ENCODE results near the gene UMPS. TPM values are rescaled to one million over a fixed set of nuclear protein-coding genes. Genes with fewer than 3 reads are reported as not detected.

UMPS gene
- total and polyA plus RNA-seq, 2 of the 4 experiments (the other 2 are of a cell fraction), result 18.7 to 26.7 TPM

- no peaks in the 10 kb centered on the region for H3K79me1 ChIP-seq (ENCODE audit: low read depth in 1 of 2, low read length in 2 of 2)
- no peak overlapping the region for H3K14ac ChIP-seq (replicated peaks; ENCODE audit: low read depth, low read length)
- no peak overlapping the region for H3K23ac ChIP-seq (ENCODE audit: low read depth, low read length)
- ATAC-seq (ENCODE audit: low read depth), result no peak
- H2BK20ac ChIP-seq (ENCODE audit: low read depth, low read length), result no peak overlapping the region
- no peak overlapping the region for H2AK9ac ChIP-seq (replicated peaks; ENCODE audit: low read depth, low read length, poor library complexity)
- dilution Hi-C loops (cut with HindIII; ENCODE audit: low sequenced_read_pairs, unreplicated experiment) (no loop called here), intact Hi-C loops (cut with micrococcal nuclease) (no loop called here), in situ Hi-C loops (cut with MboI; ENCODE audit: low sequenced_read_pairs) (no loop called here)
- H3K56ac ChIP-seq (ENCODE audit: extremely low read depth, insufficient read depth, low read length), result no peak overlapping the region
- H2AK5ac ChIP-seq (ENCODE audit: low read depth, low read length), result no peak overlapping the region
- no peak overlapping the region for H2BK120ac ChIP-seq (ENCODE audit: low read depth, low read length)
- no peaks in the 10 kb centered on the region for H3K9me1 ChIP-seq (ENCODE audit: insufficient read depth, low read length)
- DNase-seq, result no peak
- no TSS peak for BruUV-seq (replicated peaks)
- H3K4me3 ChIP-seq (ENCODE audit: insufficient read depth, low read depth, low read length), result no peak overlapping the region
- no peak overlapping the region for H2BK15ac ChIP-seq (ENCODE audit: low read depth, low read length)
- no peaks in the 10 kb centered on the region for H3K36me3 ChIP-seq (ENCODE audit: control insufficient read depth, insufficient read depth, low read length)
- ChIA-PET CTCF (no interaction called here), POLR2A (ENCODE audit: unreplicated experiment) (no interaction called here)
- H4K5ac ChIP-seq (ENCODE audit: low read depth, low read length), result no peak overlapping the region
- H4K8ac ChIP-seq (ENCODE audit: low read depth in 2 of 2, low read length in 2 of 2), result no peak overlapping the region
- no peak overlapping the region for H3K9ac ChIP-seq (ENCODE audit: low read depth, low read length)
- H3K18ac ChIP-seq (ENCODE audit: low read depth, low read length), result no peak overlapping the region
- no peaks in the 10 kb centered on the region for H4K20me1 ChIP-seq (ENCODE audit: insufficient read depth, low read length)
- H3K4ac ChIP-seq (ENCODE audit: low read depth, low read length), result no peak overlapping the region
- no peak overlapping the region for H4K91ac ChIP-seq (ENCODE audit: insufficient read depth, low read depth, low read length)
- no peaks in the 10 kb centered on the region for H3K4me1 ChIP-seq (ENCODE audit: control insufficient read depth, insufficient read depth, low read length)
- no peak overlapping the region for H3K27ac ChIP-seq (ENCODE audit: insufficient read depth, low read length)
- no peak overlapping the region for H2BK5ac ChIP-seq (ENCODE audit: low read depth, low read length, poor library complexity, severe bottlenecking)
- peaks cover 18% of the 10 kb centered on the region for H3K27me3 ChIP-seq (ENCODE audit: control insufficient read depth, insufficient read depth, low read length)
- no peak overlapping the region for H2AFZ ChIP-seq (replicated peaks; ENCODE audit: low read length, poor library complexity)
- no peak for TF ChIP-seq NFE2L2 (IDR thresholded peaks at IDR 0.05; ENCODE audit: low read depth, low read length)
- no peak for TF ChIP-seq MAFK (IDR thresholded peaks at IDR 0.05; ENCODE audit: low read depth, low read length)
- no peak for TF ChIP-seq RCOR1 (IDR thresholded peaks at IDR 0.05; ENCODE audit: insufficient replicate concordance, low read length)
- no peak for TF ChIP-seq MXI1 (IDR thresholded peaks at IDR 0.05; ENCODE audit: borderline replicate concordance, low read depth, low read length)
- no peak for TF ChIP-seq RFX5 (IDR thresholded peaks at IDR 0.05; ENCODE audit: low read depth, low read length)
- TF ChIP-seq FOS (IDR thresholded peaks at IDR 0.05; ENCODE audit: low read depth, low read length), result no peak
- no peak for TF ChIP-seq CEBPB (IDR thresholded peaks at IDR 0.05; ENCODE audit: low read depth, low read length)
- TF ChIP-seq USF2 (IDR thresholded peaks at IDR 0.05; ENCODE audit: low read depth, low read length), result no peak
- no peak for TF ChIP-seq CHD1 (IDR thresholded peaks at IDR 0.05; ENCODE audit: low read depth, low read length)
- no peak for TF ChIP-seq RAD21 (IDR thresholded peaks at IDR 0.05; ENCODE audit: low read length)
- no peak for TF ChIP-seq ELK1 (IDR thresholded peaks at IDR 0.05; ENCODE audit: borderline replicate concordance, low read depth, low read length)
- no peak for TF ChIP-seq POLR2A (IDR thresholded peaks at IDR 0.05; ENCODE audit: low read depth, low read length)
- no peak for TF ChIP-seq MAZ (IDR thresholded peaks at IDR 0.05; ENCODE audit: borderline replicate concordance, low read depth, low read length)
- TF ChIP-seq CTCF (conservative IDR thresholded peaks at IDR 0.05; ENCODE audit: low read depth, low read length), result no peak
- WGBS, 2 experiments (ENCODE audit: extremely low coverage in 2 of 2, insufficient read length in 1 of 2), result 84% methylated on average over 5 of the region's 7 CpGs; no CpG with 5 or more reads in 1 of the 2 experiments
- H3K4me2 ChIP-seq (ENCODE audit: low read depth, low read length), result no peak overlapping the region
- no peaks in the 10 kb centered on the region for H3K9me3 ChIP-seq (ENCODE audit: control insufficient read depth, insufficient read depth, low read length)
These were observed 45.8 kb upstream of the UMPS start for GRCh38 chr3:124684459-124684858.
